PC-9 (cell line): ENCODE results near the gene ETS1. TPM values are rescaled to one million over a fixed set of nuclear protein-coding genes. Genes with fewer than 3 reads are reported as not detected.

ENCODE experiments used
- BruUV-seq: library from RNA; stranded (reverse); fragments of 400-500 nt; replicated peaks from 2 replicates; lab custom pipeline; 2021; lab: Mats Ljungman, UMichigan
- CTCF ChIA-PET: fragments of 300-600 bp; sonication (Branson Sonifier 250); formaldehyde crosslinking; loops from one replicate; lab custom pipeline; 2022; ENCODE audit warnings: antibody characterized with exemption; lab: Charles Lee
- POLR2A ChIA-PET: fragments of 300-600 bp; sonication (Branson Sonifier 250); formaldehyde crosslinking; loops from one replicate; lab custom pipeline; 2022; ENCODE audit warnings: antibody characterized with exemption; ENCODE audit not compliant: unreplicated experiment; lab: Charles Lee
- DNase-seq, 2 experiments: peaks; one replicate each; pipeline versions ENCODE4 v3.0.0 to v3.0.0-alpha.2; 2015 to 2022; ENCODE audit warnings: mixed read lengths in 1 of 2
- H2AFZ ChIP-seq: fragments of 200-600 bp; sonication (generic); 2 replicates; pipeline ENCODE4 v1.8.1; 2017; ENCODE audit warnings: antibody characterized with exemption
- H3F3A ChIP-seq: fragments of 200-600 bp; sonication (generic); 2 replicates; pipeline ENCODE4 v1.8.1; 2017; ENCODE audit warnings: antibody characterized with exemption, mild to moderate bottlenecking, low read depth; ENCODE audit not compliant: insufficient read depth
- H3K27ac ChIP-seq: fragments of 200-600 bp; sonication (generic); 2 replicates; pipeline ENCODE4 v1.6.1; 2016; ENCODE audit warnings: mixed run types
- H3K27me3 ChIP-seq: fragments of 200-600 bp; sonication (generic); 2 replicates; pipeline ENCODE4 v1.6.1; 2016; ENCODE audit warnings: low read depth, mixed run types; ENCODE audit not compliant: insufficient read depth
- H3K36me3 ChIP-seq: fragments of 200-600 bp; sonication (generic); 2 replicates; pipeline ENCODE4 v1.6.1; 2016; ENCODE audit warnings: low read depth, mixed run types
- H3K4me1 ChIP-seq: fragments of 200-600 bp; sonication (generic); replicated peaks from 2 replicates; pipeline ENCODE4 v1.6.1; 2016; ENCODE audit warnings: mixed run types; ENCODE audit not compliant: insufficient read depth
- H3K4me2 ChIP-seq: fragments of 200-600 bp; sonication (generic); 2 replicates; pipeline ENCODE4 v1.6.1; 2017; ENCODE audit warnings: mixed run types
- H3K4me3 ChIP-seq: fragments of 200-600 bp; sonication (generic); 2 replicates; pipeline ENCODE4 v1.6.1; 2016; ENCODE audit warnings: mixed run types
- H3K79me2 ChIP-seq: fragments of 200-600 bp; sonication (generic); 2 replicates; pipeline ENCODE4 v1.6.1; 2017; ENCODE audit warnings: low read depth, mixed run types
- H3K9me2 ChIP-seq: fragments of 200-600 bp; sonication (generic); 2 replicates; pipeline ENCODE4 v1.8.1; 2017; ENCODE audit warnings: mild to moderate bottlenecking; ENCODE audit not compliant: insufficient read depth
- H3K9me3 ChIP-seq: fragments of 200-600 bp; sonication (generic); 2 replicates; pipeline ENCODE4 v1.8.1; 2016; ENCODE audit warnings: low read depth; ENCODE audit not compliant: insufficient read depth
- H4K20me1 ChIP-seq: fragments of 200-600 bp; sonication (generic); 2 replicates; pipeline ENCODE4 v1.8.1; 2017; ENCODE audit not compliant: insufficient read depth
- CTCF ChIP-seq: fragments of 200-600 bp; sonication (generic); conservative IDR thresholded peaks from 2 replicates; pipeline ENCODE4 v1.6.1; 2017; ENCODE audit warnings: mixed run types, antibody characterized with exemption, mild to moderate bottlenecking, moderate library complexity
- EZH2 ChIP-seq: fragments of 200-600 bp; sonication (generic); IDR thresholded peaks from 2 replicates; pipeline ENCODE4 v1.8.0; 2017; ENCODE audit warnings: antibody characterized with exemption, low read depth
- intact Hi-C: fragments of 100-400 bp; cut with micrococcal nuclease; formaldehyde crosslinking; loops from one replicate; pipeline ENCODE4 v1.10.0; 2022; ENCODE audit not compliant: unreplicated experiment
- total RNA-seq: library from RNA; stranded (reverse); gene quantifications from 2 replicates; pipeline ENCODE4 v1.2.3, GENCODE V29; 2021

Gene ETS1
- total RNA-seq, 1 experiment from 2014 or later: 23.3 TPM

- H4K20me1 ChIP-seq: no peaks in the 10 kb centered on the region
- no peak overlapping the region for H3K4me3 ChIP-seq
- no peaks in the 10 kb centered on the region for H3K27me3 ChIP-seq
- ChIA-PET POLR2A (no interaction called here), CTCF (no interaction called here)
- H3K9me3 ChIP-seq: no peaks in the 10 kb centered on the region
- BruUV-seq: no TSS peak
- no peak for DNase-seq
- H2AFZ ChIP-seq: no peak overlapping the region
- H3K27ac ChIP-seq: no peak overlapping the region
- TF ChIP-seq CTCF (no peak), EZH2 (no peak)
- H3K79me2 ChIP-seq: no peaks in the 10 kb centered on the region
- no peak overlapping the region for H3K4me2 ChIP-seq
- H3K4me1 ChIP-seq: 0 out of 2 replicates have a peak, but pooled peaks cover 6% of the 10 kb centered on the region
- intact Hi-C loops: no loop called here
- H3K9me2 ChIP-seq: no peaks in the 10 kb centered on the region
- no peaks in the 10 kb centered on the region for H3K36me3 ChIP-seq
- H3F3A ChIP-seq: no peaks in the 10 kb centered on the region
These were observed 168.2 kb downstream of the ETS1 start for GRCh38 chr11:128419012-128419767.

GRCh38 chr11:128417607-128418324 lies 169.6 kb downstream of the ETS1 start:
- ChIA-PET CTCF (no interaction called here), POLR2A (no interaction called here)
- Histone ChIP-seq H3K79me2 (no peaks in the 10 kb centered on the region), H3K4me2 (no peak overlapping the region), H3K36me3 (no peaks in the 10 kb centered on the region), H3F3A (no peaks in the 10 kb centered on the region; the same call in 1 of the 2 replicates), H3K4me1 (peaks cover 18% of the 10 kb centered on the region), H3K9me3 (no peaks in the 10 kb centered on the region), H3K27me3 (no peaks in the 10 kb centered on the region), H3K9me2 (no peaks in the 10 kb centered on the region), H3K4me3 (no peak overlapping the region), H2AFZ (no peak overlapping the region), H3K27ac (no peak overlapping the region), H4K20me1 (no peaks in the 10 kb centered on the region)
- DNase-seq: no peak
- no peak for TF ChIP-seq CTCF
- TF ChIP-seq EZH2: no peak
- no TSS peak for BruUV-seq
- intact Hi-C loops: no loop called here

DNA sequence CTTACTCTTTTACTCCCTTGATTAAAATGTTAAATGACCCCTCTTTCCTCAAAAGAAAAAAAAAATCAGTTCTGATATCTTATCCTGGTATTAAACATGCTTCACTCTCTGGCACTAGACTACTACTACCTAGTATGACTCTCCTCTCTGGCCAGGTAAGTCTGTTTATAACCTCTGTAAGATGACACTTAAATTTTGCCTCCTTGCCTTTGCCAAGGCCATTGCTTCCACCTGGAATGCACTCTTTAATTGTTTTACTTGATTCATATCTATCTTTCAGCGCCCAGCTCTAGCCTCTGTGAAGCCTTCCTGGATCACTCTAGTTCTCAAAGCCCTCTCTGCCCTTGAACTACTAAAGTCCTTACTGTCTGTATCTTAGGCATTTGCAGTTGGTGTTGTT lies 170.4 kb downstream of the ETS1 start:
- Histone ChIP-seq H3K27me3 (no peaks in the 10 kb centered on the region), H2AFZ (no peak overlapping the region), H3K4me2 (no peak overlapping the region), H3K36me3 (no peaks in the 10 kb centered on the region), H3K9me3 (no peaks in the 10 kb centered on the region), H3K9me2 (no peaks in the 10 kb centered on the region), H3K4me1 (peaks cover 18% of the 10 kb centered on the region), H3K4me3 (no peak overlapping the region), H3K27ac (no peak overlapping the region), H3F3A (no peaks in the 10 kb centered on the region; the same call in 1 of the 2 replicates), H3K79me2 (no peaks in the 10 kb centered on the region), H4K20me1 (no peaks in the 10 kb centered on the region)
- no peak for DNase-seq
- CTCF ChIA-PET: no interaction called here
- intact Hi-C loops: no loop called here
- TF ChIP-seq EZH2 (no peak), CTCF (no peak)
- POLR2A ChIA-PET: no interaction called here
- no TSS peak for BruUV-seq
